ENCODE results near the gene ANKRD2.
A peak's percentile ranks its signal among the peaks of the same experiment; 100 is the strongest.
"Not testable (repeated sequence)": the region's sequence is repeated elsewhere in the genome, so short reads cannot be mapped to it uniquely, and the experiment has no call there.

Gene ANKRD2

GRCh38 chr10:97553575-97554031, 19.0 kb upstream of the ANKRD2 start:
- Histone ChIP-seq H3K4me1 (ENCODE audit: control insufficient read depth in 1 of 2, insufficient read depth in 2 of 2, low read length in 2 of 2) (peaks cover 27 to 30% of the 10 kb centered on the region in 2 experiments), H3K4ac (ENCODE audit: low read depth, low read length) (no peak overlapping the region), H2AFZ (ENCODE audit: insufficient read depth, low read length, poor library complexity) (no peak overlapping the region), H2BK12ac (ENCODE audit: low read length) (no peak overlapping the region), H3K36me3 (ENCODE audit: control insufficient read depth in 1 of 2, insufficient read depth in 2 of 2, low read length in 2 of 2) (no peaks in the 10 kb centered on the region), H3K79me2 (ENCODE audit: control insufficient read depth, insufficient read depth, low read length, poor library complexity) (peaks cover 2% of the 10 kb centered on the region), H3K4me3 (ENCODE audit: low read depth, low read length) (no peak overlapping the region), H2BK5ac (ENCODE audit: low read depth, low read length, poor library complexity) (no peak overlapping the region), H3K4me2 (ENCODE audit: low read length) (no peak overlapping the region), H3K14ac (ENCODE audit: low read length) (no peak overlapping the region), H4K8ac (ENCODE audit: low read depth, low read length) (no peak overlapping the region), H3K18ac (ENCODE audit: low read length) (no peak overlapping the region), H3K23ac (ENCODE audit: low read length) (no peak overlapping the region), H2BK120ac (ENCODE audit: insufficient read depth, low read length, poor library complexity) (no peak overlapping the region), H3K9me3 (ENCODE audit: insufficient read depth, low read depth, low read length) (no peaks in the 10 kb centered on the region), H3K79me1 (ENCODE audit: low read length) (peaks cover 21% of the 10 kb centered on the region), H2AK5ac (ENCODE audit: low read length) (no peak overlapping the region), H4K12ac (ENCODE audit: low read depth, low read length) (no peak overlapping the region), H3K9ac (ENCODE audit: low read length) (no peak overlapping the region), H3K27ac (ENCODE audit: low read depth, low read length) (no peak overlapping the region), H3K27me3 (ENCODE audit: insufficient read depth, low read length) (no peaks in the 10 kb centered on the region), H4K91ac (ENCODE audit: low read depth, low read length) (no peak overlapping the region)
- DNase-seq, result peak; percentile 67 to 73
- WGBS (ENCODE audit: extremely low coverage, insufficient coverage, insufficient read length), result no CpG with 5 or more reads among the region's 6 CpGs

GRCh38 chr10:97554336-97554735, 18.2 kb upstream of the ANKRD2 start:
- not testable (repeated sequence) for H3K36me3 ChIP-seq (ENCODE audit: control insufficient read depth in 1 of 2, insufficient read depth in 2 of 2, low read length in 2 of 2); H4K12ac ChIP-seq (ENCODE audit: low read depth, low read length); H3K9me3 ChIP-seq (ENCODE audit: insufficient read depth, low read depth, low read length); H3K18ac ChIP-seq (ENCODE audit: low read length); H2AFZ ChIP-seq (ENCODE audit: insufficient read depth, low read length, poor library complexity); H3K27me3 ChIP-seq (ENCODE audit: insufficient read depth, low read length); H2BK120ac ChIP-seq (ENCODE audit: insufficient read depth, low read length, poor library complexity); H3K9ac ChIP-seq (ENCODE audit: low read length); H2BK12ac ChIP-seq (ENCODE audit: low read length); H2BK5ac ChIP-seq (ENCODE audit: low read depth, low read length, poor library complexity); H3K79me2 ChIP-seq (ENCODE audit: control insufficient read depth, insufficient read depth, low read length, poor library complexity); H3K4ac ChIP-seq (ENCODE audit: low read depth, low read length); H2AK5ac ChIP-seq (ENCODE audit: low read length); H3K23ac ChIP-seq (ENCODE audit: low read length); H3K4me2 ChIP-seq (ENCODE audit: low read length); H3K27ac ChIP-seq (ENCODE audit: low read depth, low read length); H3K4me3 ChIP-seq (ENCODE audit: low read depth, low read length); H4K8ac ChIP-seq (ENCODE audit: low read depth, low read length); H4K91ac ChIP-seq (ENCODE audit: low read depth, low read length); H3K14ac ChIP-seq (ENCODE audit: low read length); DNase-seq
- WGBS (ENCODE audit: extremely low coverage, insufficient coverage, insufficient read length), result no CpG with 5 or more reads among the region's 5 CpGs
- Histone ChIP-seq H3K4me1 (ENCODE audit: control insufficient read depth in 1 of 2, insufficient read depth in 2 of 2, low read length in 2 of 2) (peaks cover 20 to 24% of the 10 kb centered on the region in 2 experiments), H3K79me1 (ENCODE audit: low read length) (peaks cover 15% of the 10 kb centered on the region)

GRCh38 chr10:97555541-97555940, 17.0 kb upstream of the ANKRD2 start:
- H3K79me2 ChIP-seq (ENCODE audit: control insufficient read depth, insufficient read depth, low read length, poor library complexity); H3K4me2 ChIP-seq (ENCODE audit: low read length); H3K79me1 ChIP-seq (ENCODE audit: low read length); H3K27me3 ChIP-seq (ENCODE audit: insufficient read depth, low read length); H3K9me3 ChIP-seq (ENCODE audit: insufficient read depth, low read depth, low read length); H2AK5ac ChIP-seq (ENCODE audit: low read length); H3K9ac ChIP-seq (ENCODE audit: low read length); H3K23ac ChIP-seq (ENCODE audit: low read length); H2BK5ac ChIP-seq (ENCODE audit: low read depth, low read length, poor library complexity); H3K27ac ChIP-seq (ENCODE audit: low read depth, low read length); H3K14ac ChIP-seq (ENCODE audit: low read length); H4K8ac ChIP-seq (ENCODE audit: low read depth, low read length); H3K4ac ChIP-seq (ENCODE audit: low read depth, low read length); H3K36me3 ChIP-seq (ENCODE audit: control insufficient read depth in 1 of 2, insufficient read depth in 2 of 2, low read length in 2 of 2); H3K18ac ChIP-seq (ENCODE audit: low read length); H4K12ac ChIP-seq (ENCODE audit: low read depth, low read length); H2BK120ac ChIP-seq (ENCODE audit: insufficient read depth, low read length, poor library complexity); H3K4me3 ChIP-seq (ENCODE audit: low read depth, low read length); H2BK12ac ChIP-seq (ENCODE audit: low read length); H2AFZ ChIP-seq (ENCODE audit: insufficient read depth, low read length, poor library complexity); DNase-seq; H4K91ac ChIP-seq (ENCODE audit: low read depth, low read length): not testable (repeated sequence)
- peaks cover 9 to 12% of the 10 kb centered on the region in 2 experiments for H3K4me1 ChIP-seq (ENCODE audit: control insufficient read depth in 1 of 2, insufficient read depth in 2 of 2, low read length in 2 of 2)
- WGBS (ENCODE audit: extremely low coverage, insufficient coverage, insufficient read length), result no CpG with 5 or more reads among the region's 10 CpGs

GRCh38 chr10:97560731-97561381, 11.7 kb upstream of the ANKRD2 start:
- H3K27me3 ChIP-seq (ENCODE audit: insufficient read depth, low read length); H4K12ac ChIP-seq (ENCODE audit: low read depth, low read length); H3K79me2 ChIP-seq (ENCODE audit: control insufficient read depth, insufficient read depth, low read length, poor library complexity); H2AFZ ChIP-seq (ENCODE audit: insufficient read depth, low read length, poor library complexity); H3K18ac ChIP-seq (ENCODE audit: low read length); H2BK12ac ChIP-seq (ENCODE audit: low read length); H3K79me1 ChIP-seq (ENCODE audit: low read length); H3K4me3 ChIP-seq (ENCODE audit: low read depth, low read length); H2AK5ac ChIP-seq (ENCODE audit: low read length); H3K4me1 ChIP-seq (ENCODE audit: control insufficient read depth in 1 of 2, insufficient read depth in 2 of 2, low read length in 2 of 2); H3K36me3 ChIP-seq (ENCODE audit: control insufficient read depth in 1 of 2, insufficient read depth in 2 of 2, low read length in 2 of 2); H3K4ac ChIP-seq (ENCODE audit: low read depth, low read length); H3K4me2 ChIP-seq (ENCODE audit: low read length); H3K23ac ChIP-seq (ENCODE audit: low read length); H3K9me3 ChIP-seq (ENCODE audit: insufficient read depth, low read depth, low read length); H2BK5ac ChIP-seq (ENCODE audit: low read depth, low read length, poor library complexity); H2BK120ac ChIP-seq (ENCODE audit: insufficient read depth, low read length, poor library complexity); H3K9ac ChIP-seq (ENCODE audit: low read length); H4K91ac ChIP-seq (ENCODE audit: low read depth, low read length); H3K27ac ChIP-seq (ENCODE audit: low read depth, low read length); H3K14ac ChIP-seq (ENCODE audit: low read length); H4K8ac ChIP-seq (ENCODE audit: low read depth, low read length): not testable (repeated sequence)
- DNase-seq, result peak in 1 of 2 donors; percentile 40
- WGBS (ENCODE audit: extremely low coverage, insufficient coverage, insufficient read length), result no CpG with 5 or more reads among the region's 17 CpGs

Measured in trophoblast cell (in vitro differentiated cells and primary cell).